Measurements from ENCODE around the gene CACNA1H.

CACNA1H gene

DNA sequence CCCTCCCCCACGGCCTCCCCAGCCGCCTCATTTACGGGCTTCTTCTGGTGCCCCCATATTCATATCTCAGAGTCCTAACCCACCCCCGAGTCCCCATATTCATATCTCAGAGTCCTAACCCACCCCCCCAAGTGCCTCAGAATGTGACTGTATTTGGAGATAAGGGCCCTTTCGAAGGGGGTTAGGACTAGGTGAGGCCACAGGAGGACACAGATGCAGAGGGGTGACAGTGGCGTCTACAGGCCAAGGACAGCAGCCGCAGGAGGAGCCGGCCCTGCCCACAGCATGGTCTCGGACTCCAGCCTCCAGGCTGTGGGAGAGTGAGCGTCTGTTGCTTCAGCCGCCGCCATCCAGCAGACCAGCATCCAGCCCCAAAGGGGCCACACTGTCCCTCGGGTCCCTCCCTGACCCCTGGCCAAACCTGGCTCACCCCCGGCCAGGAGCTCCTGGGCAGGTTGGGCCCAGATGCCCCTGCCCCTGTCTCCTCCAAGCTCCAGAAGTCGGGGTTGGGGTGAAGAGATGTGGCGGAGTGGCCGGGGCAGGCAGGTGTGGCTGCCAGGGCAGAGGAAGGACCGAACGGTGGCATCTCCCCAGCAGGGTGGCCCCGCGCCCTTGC is 25.5 kb downstream of the CACNA1H start:
- H3K9me3 ChIP-seq (ENCODE audit: control insufficient read depth, insufficient read depth, low read length): no peaks in the 10 kb centered on the region
- H3K4me3 ChIP-seq (ENCODE audit: low read length): no peak overlapping the region
- H3K27ac ChIP-seq (ENCODE audit: low read depth, low read length): no peak overlapping the region
- H4K20me1 ChIP-seq (ENCODE audit: control insufficient read depth, insufficient read depth, low read depth, low read length): no peaks in the 10 kb centered on the region
- H3K36me3 ChIP-seq (ENCODE audit: control insufficient read depth, low read length): no peaks in the 10 kb centered on the region
- H3K9me2 ChIP-seq (replicated peaks; ENCODE audit: control insufficient read depth, low read length): no peaks in the 10 kb centered on the region
- TF ChIP-seq, protein P1, sequence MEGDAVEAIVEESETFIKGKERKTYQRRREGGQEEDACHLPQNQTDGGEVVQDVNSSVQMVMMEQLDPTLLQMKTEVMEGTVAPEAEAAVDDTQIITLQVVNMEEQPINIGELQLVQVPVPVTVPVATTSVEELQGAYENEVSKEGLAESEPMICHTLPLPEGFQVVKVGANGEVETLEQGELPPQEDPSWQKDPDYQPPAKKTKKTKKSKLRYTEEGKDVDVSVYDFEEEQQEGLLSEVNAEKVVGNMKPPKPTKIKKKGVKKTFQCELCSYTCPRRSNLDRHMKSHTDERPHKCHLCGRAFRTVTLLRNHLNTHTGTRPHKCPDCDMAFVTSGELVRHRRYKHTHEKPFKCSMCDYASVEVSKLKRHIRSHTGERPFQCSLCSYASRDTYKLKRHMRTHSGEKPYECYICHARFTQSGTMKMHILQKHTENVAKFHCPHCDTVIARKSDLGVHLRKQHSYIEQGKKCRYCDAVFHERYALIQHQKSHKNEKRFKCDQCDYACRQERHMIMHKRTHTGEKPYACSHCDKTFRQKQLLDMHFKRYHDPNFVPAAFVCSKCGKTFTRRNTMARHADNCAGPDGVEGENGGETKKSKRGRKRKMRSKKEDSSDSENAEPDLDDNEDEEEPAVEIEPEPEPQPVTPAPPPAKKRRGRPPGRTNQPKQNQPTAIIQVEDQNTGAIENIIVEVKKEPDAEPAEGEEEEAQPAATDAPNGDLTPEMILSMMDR (IDR thresholded peaks at IDR 0.05; ENCODE audit: low read depth, low read length, poor library complexity, severe bottlenecking): no peak
- TF ChIP-seq EZH2phosphoT487 (IDR thresholded peaks at IDR 0.05; ENCODE audit: borderline replicate concordance, low read length): no peak
- H3K79me2 ChIP-seq (ENCODE audit: control insufficient read depth, low read length): no peaks in the 10 kb centered on the region
- no peaks in the 10 kb centered on the region for H3F3A ChIP-seq (ENCODE audit: control insufficient read depth, insufficient read depth)
- H3K4me1 ChIP-seq (ENCODE audit: control insufficient read depth, low read length): no peaks in the 10 kb centered on the region
- H3K27me3 ChIP-seq (ENCODE audit: control insufficient read depth, low read length): no peaks in the 10 kb centered on the region
- H3K4me2 ChIP-seq (ENCODE audit: low read length): no peak overlapping the region

DNA sequence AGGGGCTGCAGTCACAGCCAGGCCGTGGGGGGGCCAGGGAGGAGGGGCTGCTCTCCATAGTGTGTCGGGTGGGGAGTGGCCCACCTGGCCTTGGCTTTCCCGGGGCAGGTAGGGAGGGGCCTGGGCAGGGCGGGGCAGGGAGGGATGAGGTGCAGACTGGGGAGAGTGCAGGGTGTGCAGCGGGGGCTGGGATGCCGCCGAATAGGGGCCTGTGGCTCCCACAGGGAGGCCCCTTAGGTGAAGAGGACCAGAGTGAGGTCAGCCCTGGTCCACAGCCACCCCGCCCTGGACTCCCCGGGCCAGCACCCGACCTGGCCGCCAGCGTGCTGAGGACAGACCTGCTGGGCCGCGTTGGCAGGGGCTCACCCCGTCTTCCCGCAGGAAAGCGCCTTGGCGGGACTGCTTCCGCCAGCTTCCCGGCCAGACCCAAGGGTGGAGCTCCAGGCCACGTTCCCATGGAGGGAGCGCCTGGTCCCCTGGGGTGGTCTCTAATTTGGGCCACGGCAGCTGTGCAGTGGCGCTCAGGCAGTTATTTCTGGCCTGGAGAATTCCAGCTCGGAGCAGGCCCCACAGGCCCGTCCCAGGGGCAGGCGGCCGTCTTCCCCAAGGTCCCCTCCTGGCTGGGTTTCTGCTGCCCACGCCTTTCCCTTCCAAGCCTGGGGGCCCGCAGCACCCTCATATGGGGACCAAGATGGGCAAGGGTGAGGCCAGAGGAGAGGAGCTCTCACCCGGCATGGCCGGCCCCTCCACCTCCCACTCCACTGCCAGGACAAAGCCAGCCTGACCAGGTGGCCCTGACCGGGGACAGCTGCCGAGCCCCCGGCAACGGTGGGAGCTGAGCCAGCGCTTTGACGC is 27.9 kb downstream of the CACNA1H start:
- no peaks in the 10 kb centered on the region for H4K20me1 ChIP-seq (ENCODE audit: control insufficient read depth, insufficient read depth, low read depth, low read length)
- no peaks in the 10 kb centered on the region for H3K79me2 ChIP-seq (ENCODE audit: control insufficient read depth, low read length)
- H3K9me3 ChIP-seq (ENCODE audit: control insufficient read depth, insufficient read depth, low read length): no peaks in the 10 kb centered on the region
- H3K9me2 ChIP-seq (replicated peaks; ENCODE audit: control insufficient read depth, low read length): no peaks in the 10 kb centered on the region
- H3K27me3 ChIP-seq (ENCODE audit: control insufficient read depth, low read length): no peaks in the 10 kb centered on the region
- no peaks in the 10 kb centered on the region for H3F3A ChIP-seq (ENCODE audit: control insufficient read depth, insufficient read depth)
- H3K4me2 ChIP-seq (ENCODE audit: low read length): no peak overlapping the region
- H3K27ac ChIP-seq (ENCODE audit: low read depth, low read length): no peak overlapping the region
- TF ChIP-seq EZH2phosphoT487 (IDR thresholded peaks at IDR 0.05; ENCODE audit: borderline replicate concordance, low read length): no peak
- TF ChIP-seq, protein P1 (IDR thresholded peaks at IDR 0.05; ENCODE audit: low read depth, low read length, poor library complexity, severe bottlenecking): no peak
- no peaks in the 10 kb centered on the region for H3K4me1 ChIP-seq (ENCODE audit: control insufficient read depth, low read length)
- no peak overlapping the region for H3K4me3 ChIP-seq (ENCODE audit: low read length)
- H3K36me3 ChIP-seq (ENCODE audit: control insufficient read depth, low read length): no peaks in the 10 kb centered on the region

DNA sequence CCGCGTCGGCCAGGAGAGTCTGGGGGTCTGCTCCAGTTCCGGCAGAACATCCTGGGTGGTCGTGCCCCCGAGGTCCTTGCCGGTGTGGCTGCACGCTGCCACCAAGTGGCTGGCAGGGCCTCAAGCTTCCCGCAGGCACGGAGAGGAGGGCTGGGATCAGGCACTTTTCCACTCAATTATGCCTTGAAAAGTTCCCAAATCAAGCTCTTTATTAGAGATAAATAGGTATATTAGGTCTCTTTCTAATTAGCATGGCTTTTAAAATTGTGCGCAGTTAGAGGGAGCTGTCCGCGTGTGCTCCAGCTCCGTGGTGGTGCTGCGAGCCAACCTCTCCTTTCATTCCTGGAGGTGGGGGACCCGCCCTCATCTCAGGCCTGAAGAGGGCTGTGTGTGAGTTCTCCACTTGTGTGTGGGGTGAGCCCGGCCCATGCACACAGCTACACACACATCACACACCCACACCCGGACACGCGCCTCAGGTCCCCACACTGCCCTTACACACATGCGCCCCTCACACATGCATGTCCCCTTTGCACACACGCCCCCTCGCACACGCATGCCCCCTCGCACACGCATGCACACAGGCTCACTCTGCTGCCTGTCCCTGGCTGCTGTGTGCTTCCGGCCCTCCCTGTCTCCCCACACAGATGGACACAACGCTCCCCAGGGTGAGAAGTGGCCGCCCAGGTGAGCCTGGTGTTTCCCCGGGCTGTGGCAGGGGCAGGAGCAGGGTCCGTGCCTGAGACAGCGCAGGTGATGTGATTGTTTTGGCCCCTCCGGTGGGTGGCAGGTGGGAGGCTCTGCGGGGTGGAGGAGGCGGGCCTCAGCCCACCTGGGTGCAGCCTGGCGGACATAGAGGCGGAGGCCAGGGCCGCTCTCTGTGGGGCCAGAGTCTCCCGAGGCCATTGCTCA is 28.8 kb downstream of the CACNA1H start:
- Histone ChIP-seq H3K36me3 (ENCODE audit: control insufficient read depth, low read length) (no peaks in the 10 kb centered on the region), H3K9me3 (ENCODE audit: control insufficient read depth, insufficient read depth, low read length) (no peaks in the 10 kb centered on the region), H3K4me3 (ENCODE audit: low read length) (no peak overlapping the region), H3K4me2 (ENCODE audit: low read length) (no peak overlapping the region), H3K4me1 (ENCODE audit: control insufficient read depth, low read length) (no peaks in the 10 kb centered on the region), H4K20me1 (ENCODE audit: control insufficient read depth, insufficient read depth, low read depth, low read length) (no peaks in the 10 kb centered on the region), H3F3A (ENCODE audit: control insufficient read depth, insufficient read depth) (no peaks in the 10 kb centered on the region), H3K9me2 (replicated peaks; ENCODE audit: control insufficient read depth, low read length) (no peaks in the 10 kb centered on the region), H3K27ac (ENCODE audit: low read depth, low read length) (no peak overlapping the region), H3K27me3 (ENCODE audit: control insufficient read depth, low read length) (no peaks in the 10 kb centered on the region), H3K79me2 (ENCODE audit: control insufficient read depth, low read length) (no peaks in the 10 kb centered on the region)
- TF ChIP-seq, protein P1 (IDR thresholded peaks at IDR 0.05; ENCODE audit: low read depth, low read length, poor library complexity, severe bottlenecking): no peak
- TF ChIP-seq EZH2phosphoT487 (IDR thresholded peaks at IDR 0.05; ENCODE audit: borderline replicate concordance, low read length): no peak

Measured in DOHH2 (cell line).